ENCODE results near the gene MID1. TPM values are rescaled to one million over a fixed set of nuclear protein-coding genes. Genes with fewer than 3 reads are reported as not detected.

The MID1 gene
- total RNA-seq, 4 donors from 2014 or later: 19.6 to 40.4 (median 29.9) TPM

- H3K9me3 ChIP-seq: no peaks in the 10 kb centered on the region
- no peaks in the 10 kb centered on the region for H3K36me3 ChIP-seq
- no peak overlapping the region for H3K4me3 ChIP-seq
- H3K4me1 ChIP-seq: no peaks in the 10 kb centered on the region
- TF ChIP-seq POLR2A (IDR thresholded peaks at IDR 0.05) (no peak), CTCF (IDR thresholded peaks at IDR 0.05) (no peak)
- no peak overlapping the region for H3K27ac ChIP-seq
- no peaks in the 10 kb centered on the region for H3K27me3 ChIP-seq
- DNase-seq: no peak
Measured at GRCh38 chrX:10516781-10517322, 103.5 kb downstream of the MID1 start.

- no peaks in the 10 kb centered on the region for H3K36me3 ChIP-seq
- H3K9me3 ChIP-seq: no peaks in the 10 kb centered on the region
- H3K27me3 ChIP-seq: no peaks in the 10 kb centered on the region
- H3K27ac ChIP-seq: no peak overlapping the region
- TF ChIP-seq POLR2A (IDR thresholded peaks at IDR 0.05) (no peak), CTCF (IDR thresholded peaks at IDR 0.05) (no peak)
- no peak overlapping the region for H3K4me3 ChIP-seq
- DNase-seq: no peak
- no peaks in the 10 kb centered on the region for H3K4me1 ChIP-seq
Measured at GRCh38 chrX:10514891-10515290, 105.5 kb downstream of the MID1 start.

- TF ChIP-seq CTCF (IDR thresholded peaks at IDR 0.05) (no peak), POLR2A (IDR thresholded peaks at IDR 0.05) (no peak)
Measured at GRCh38 chrX:10513974-10514373, 106.4 kb downstream of the MID1 start.

GRCh38 chrX:10512741-10513140 is 107.6 kb downstream of the MID1 start:
- Histone ChIP-seq H3K4me1 (no peaks in the 10 kb centered on the region), H3K27ac (no peak overlapping the region), H3K27me3 (no peaks in the 10 kb centered on the region), H3K4me3 (no peak overlapping the region), H3K36me3 (no peaks in the 10 kb centered on the region), H3K9me3 (no peaks in the 10 kb centered on the region)
- TF ChIP-seq POLR2A (IDR thresholded peaks at IDR 0.05) (no peak), CTCF (IDR thresholded peaks at IDR 0.05) (no peak)
- DNase-seq: no peak

More at GRCh38 chrX:10513974-10514373, 106.4 kb downstream of the MID1 start:
- DNase-seq: no peak
- H3K4me3 ChIP-seq: no peak overlapping the region
- no peaks in the 10 kb centered on the region for H3K27me3 ChIP-seq
- no peaks in the 10 kb centered on the region for H3K9me3 ChIP-seq
- no peak overlapping the region for H3K27ac ChIP-seq
- no peaks in the 10 kb centered on the region for H3K36me3 ChIP-seq
- no peaks in the 10 kb centered on the region for H3K4me1 ChIP-seq

- TF ChIP-seq POLR2A (IDR thresholded peaks at IDR 0.05): no peak
- no peak for TF ChIP-seq CTCF (IDR thresholded peaks at IDR 0.05)
- Histone ChIP-seq H3K27me3 (no peaks in the 10 kb centered on the region), H3K9me3 (no peaks in the 10 kb centered on the region), H3K36me3 (no peaks in the 10 kb centered on the region), H3K4me3 (no peak overlapping the region), H3K27ac (no peak overlapping the region), H3K4me1 (no peaks in the 10 kb centered on the region)
- DNase-seq: no peak
Measured at GRCh38 chrX:10512258-10512657, 108.1 kb downstream of the MID1 start.

GRCh38 chrX:10509397-10509796 is 111.0 kb downstream of the MID1 start:
- H3K4me3 ChIP-seq: no peak overlapping the region
- no peaks in the 10 kb centered on the region for H3K36me3 ChIP-seq
- no peak overlapping the region for H3K27ac ChIP-seq
- TF ChIP-seq CTCF (IDR thresholded peaks at IDR 0.05) (no peak), POLR2A (IDR thresholded peaks at IDR 0.05) (no peak)
- no peaks in the 10 kb centered on the region for H3K4me1 ChIP-seq
- no peaks in the 10 kb centered on the region for H3K9me3 ChIP-seq
- DNase-seq: no peak
- no peaks in the 10 kb centered on the region for H3K27me3 ChIP-seq

Measured in Peyer's patch (tissue), 4 donors.